Gastroesophageal sphincter (tissue), 4 donors: Measurements from ENCODE around the gene PRH1. TPM values are rescaled to one million over a fixed set of nuclear protein-coding genes. Genes with fewer than 3 reads are reported as not detected.

Experiments
- ATAC-seq: fragments of 150-250 bp; one replicate; pipeline ENCODE4 v1.9.1; 2016; ENCODE audit warnings: mild to moderate bottlenecking, moderate library complexity
- H3K27ac ChIP-seq, 4 donors: fragments of 200-600 bp; sonication (generic) in 3 of 4; 1 replicate in 3 of 4; 2 replicates in 1 of 4; pipeline ENCODE4 v1.5.1; 2016 to 2019
- H3K27me3 ChIP-seq: fragments of 200-600 bp; sonication (generic); one replicate; pipeline ENCODE4 v1.5.1; 2019
- H3K36me3 ChIP-seq, 2 donors: fragments of 200-600 bp; sonication (generic); one replicate each; pipeline ENCODE4 v1.5.1; 2019; ENCODE audit warnings: control low read depth in 1 of 2
- H3K4me1 ChIP-seq, 3 donors: fragments of 200-600 bp; sonication (generic); 1 replicate in 2 of 3; 2 replicates in 1 of 3; pipeline ENCODE4 v1.5.1; 2016 to 2019; ENCODE audit warnings: control low read depth in 2 of 3
- H3K4me3 ChIP-seq, 2 donors: fragments of 200-600 bp; sonication (generic); one replicate each; pipeline ENCODE4 v1.5.1; 2019; ENCODE audit warnings: mild to moderate bottlenecking in 1 of 2, moderate library complexity in 1 of 2
- H3K9me3 ChIP-seq, 3 donors: fragments of 200-600 bp; sonication (generic); one replicate each; pipeline ENCODE4 v1.5.1; 2017 to 2019; ENCODE audit warnings: control low read depth in 2 of 3
- EP300 ChIP-seq: sonication (generic); formaldehyde crosslinking; IDR thresholded peaks from one replicate; pipeline ENCODE4 v1.6.1; 2017; ENCODE audit warnings: antibody characterized with exemption, mild to moderate bottlenecking
- POLR2A ChIP-seq, 2 donors: fragments of 450-650 bp; IDR thresholded peaks; one replicate each; pipeline ENCODE4 v1.6.1; 2017; ENCODE audit warnings: antibody characterized with exemption in 2 of 2, mild to moderate bottlenecking in 2 of 2, moderate library complexity in 1 of 2
- POLR2AphosphoS5 ChIP-seq: sonication (generic); formaldehyde crosslinking; IDR thresholded peaks from one replicate; pipeline ENCODE4 v1.6.1; 2017; ENCODE audit warnings: antibody characterized with exemption
- WGBS, 2 donors: methylation state at CpG; one replicate each; pipeline ENCODE4 v1.1.5; 2018; ENCODE audit warnings: low coverage in 1 of 2; 5-methylcytosine and 5-hydroxymethylcytosine counted together
- small RNA-seq, 4 donors: library from RNA; depleted of rRNA; stranded (forward); fragments of <200 nt; gene quantifications; one replicate each; pipeline ENCODE3, GENCODE V24; 2016
- total RNA-seq, 4 donors: library from RNA; depleted of rRNA; stranded (reverse); fragments of >200 nt; gene quantifications; one replicate each; pipeline ENCODE4 v1.1.0, GENCODE V29; 2016
- TF ChIP-seq, protein P1 (sequence below), 4 experiments: fragments of 200-600 bp in 2 of 4; fragments of 450-650 bp in 2 of 4; sonication (generic) in 1 of 4; IDR thresholded peaks; one replicate each; pipeline ENCODE4 v1.5.1; 2017 to 2019; ENCODE audit warnings: antibody characterized with exemption in 4 of 4, mild to moderate bottlenecking in 2 of 4, moderate library complexity in 2 of 4

The PRH1 gene
- total RNA-seq, 4 donors from 2014 or later, result 3.6 to 32.3 (median 18.3) TPM

DNA sequence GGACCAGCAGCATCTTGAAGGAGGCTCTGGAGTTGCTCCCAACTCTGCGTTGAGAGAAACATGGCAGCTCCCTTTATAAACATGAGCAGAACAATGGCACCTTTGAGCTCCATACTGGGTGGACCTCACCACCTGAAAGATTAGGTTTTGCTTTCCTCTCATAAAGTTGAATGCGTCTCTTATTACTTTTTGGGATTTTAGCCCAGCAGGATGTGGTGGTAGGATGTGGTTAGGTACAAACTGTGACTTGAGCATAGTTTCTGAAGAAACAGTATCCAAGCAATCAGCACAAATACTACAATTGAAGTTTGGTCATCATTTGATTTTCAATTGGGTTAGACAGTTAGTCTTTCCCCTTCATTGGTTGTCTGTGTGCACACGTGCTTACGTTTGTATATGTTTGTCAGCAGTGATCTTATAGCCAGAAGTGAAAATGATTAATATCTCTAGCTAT lies 34.6 kb downstream of the PRH1 start, which contains the start of gene PRR4:
TSS of gene PRR4 (minus strand) at position 51 of the 454 bp plus-strand sequence. CDS start at position 13, 38 bp downstream.
- ATAC-seq, result no peak
- TF ChIP-seq, protein P1, sequence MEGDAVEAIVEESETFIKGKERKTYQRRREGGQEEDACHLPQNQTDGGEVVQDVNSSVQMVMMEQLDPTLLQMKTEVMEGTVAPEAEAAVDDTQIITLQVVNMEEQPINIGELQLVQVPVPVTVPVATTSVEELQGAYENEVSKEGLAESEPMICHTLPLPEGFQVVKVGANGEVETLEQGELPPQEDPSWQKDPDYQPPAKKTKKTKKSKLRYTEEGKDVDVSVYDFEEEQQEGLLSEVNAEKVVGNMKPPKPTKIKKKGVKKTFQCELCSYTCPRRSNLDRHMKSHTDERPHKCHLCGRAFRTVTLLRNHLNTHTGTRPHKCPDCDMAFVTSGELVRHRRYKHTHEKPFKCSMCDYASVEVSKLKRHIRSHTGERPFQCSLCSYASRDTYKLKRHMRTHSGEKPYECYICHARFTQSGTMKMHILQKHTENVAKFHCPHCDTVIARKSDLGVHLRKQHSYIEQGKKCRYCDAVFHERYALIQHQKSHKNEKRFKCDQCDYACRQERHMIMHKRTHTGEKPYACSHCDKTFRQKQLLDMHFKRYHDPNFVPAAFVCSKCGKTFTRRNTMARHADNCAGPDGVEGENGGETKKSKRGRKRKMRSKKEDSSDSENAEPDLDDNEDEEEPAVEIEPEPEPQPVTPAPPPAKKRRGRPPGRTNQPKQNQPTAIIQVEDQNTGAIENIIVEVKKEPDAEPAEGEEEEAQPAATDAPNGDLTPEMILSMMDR (IDR thresholded peaks at IDR 0.05), result no peak
- TF ChIP-seq EP300, result no peak
- no peak for TF ChIP-seq POLR2AphosphoS5
- TF ChIP-seq POLR2A (IDR thresholded peaks at IDR 0.05), result no peak
- WGBS, 2 donors, result 83 to 87% methylated on average over 3 of the region's 4 CpGs

DNA sequence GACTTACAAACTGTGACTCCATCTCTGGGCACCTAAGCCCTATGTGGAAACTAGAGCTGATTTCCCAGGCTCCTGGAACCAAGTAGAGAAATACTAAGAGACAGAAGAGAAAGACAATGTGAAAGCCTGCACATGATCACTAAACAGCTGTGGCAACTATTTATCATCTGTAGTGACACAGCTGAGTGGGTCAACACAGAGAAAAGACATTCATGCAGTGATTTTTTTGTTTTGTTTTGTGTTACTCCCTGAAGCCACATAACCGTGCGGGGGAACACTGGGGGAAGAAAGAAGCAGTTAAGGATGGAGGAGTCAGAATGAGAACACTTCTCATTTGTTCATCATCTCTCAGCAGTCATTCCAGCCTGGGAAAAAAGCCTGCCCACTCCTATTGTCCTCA lies 36.3 kb downstream of the PRH1 start:
- TF ChIP-seq, protein P1 (IDR thresholded peaks at IDR 0.05), result no peak
- TF ChIP-seq POLR2A (IDR thresholded peaks at IDR 0.05) (no peak), POLR2AphosphoS5 (no peak), EP300 (no peak)
- WGBS, 2 donors, result 28 to 38% methylated on average over 2 of the region's 2 CpGs
- Histone ChIP-seq H3K27ac (no peak overlapping the region), H3K36me3 (peaks cover 0 to 40% of the 10 kb centered on the region in 2 donors), H3K4me1 (no peaks in the 10 kb centered on the region), H3K9me3 (no peaks in the 10 kb centered on the region), H3K27me3 (no peaks in the 10 kb centered on the region), H3K4me3 (no peak overlapping the region)
- no peak for ATAC-seq

More for the DNA sequence above, 34.6 kb downstream of the PRH1 start, which contains the start of gene PRR4:
- Histone ChIP-seq H3K9me3 (no peaks in the 10 kb centered on the region), H3K27ac (no peak within 1 kb of the TSS), H3K4me1 (no peaks in the 10 kb centered on the region), H3K36me3 (peaks cover 0 to 30% of the 10 kb centered on the region in 2 donors), H3K27me3 (no peaks in the 10 kb centered on the region), H3K4me3 (no peak within 1 kb of the TSS)

DNA sequence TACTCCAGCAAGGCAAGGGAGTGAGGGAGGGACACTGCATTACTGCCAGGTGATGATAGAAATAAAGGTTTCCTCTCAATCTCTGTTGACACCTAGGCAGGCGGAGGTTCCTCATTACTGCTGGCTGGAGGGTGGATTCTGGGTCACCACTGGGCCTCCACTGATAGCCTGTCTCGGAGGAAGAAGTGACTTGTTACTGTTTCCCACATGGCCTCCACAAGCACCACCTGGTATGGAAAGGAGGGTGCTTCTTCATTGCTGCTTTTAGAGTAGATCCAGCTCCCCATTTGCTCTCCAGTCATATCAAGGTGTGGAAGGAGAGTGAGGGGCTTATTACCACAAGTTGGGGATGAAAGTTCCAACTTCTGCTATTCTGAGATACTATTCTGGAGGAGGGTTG lies 41.2 kb downstream of the PRH1 start:
- ATAC-seq, result no peak
- no peaks in the 10 kb centered on the region for H3K4me1 ChIP-seq
- H3K27me3 ChIP-seq, result no peaks in the 10 kb centered on the region
- H3K27ac ChIP-seq, result no peak overlapping the region
- TF ChIP-seq POLR2AphosphoS5 (no peak), EP300 (no peak), POLR2A (IDR thresholded peaks at IDR 0.05) (no peak)
- TF ChIP-seq, protein P1 (IDR thresholded peaks at IDR 0.05), result no peak
- H3K4me3 ChIP-seq, result no peak overlapping the region
- WGBS, 2 donors, result 80 to 100% methylated on average over 1 of the region's 2 CpGs
- no peaks in the 10 kb centered on the region for H3K9me3 ChIP-seq
- peaks cover 0 to 32% of the 10 kb centered on the region in 2 donors for H3K36me3 ChIP-seq

DNA sequence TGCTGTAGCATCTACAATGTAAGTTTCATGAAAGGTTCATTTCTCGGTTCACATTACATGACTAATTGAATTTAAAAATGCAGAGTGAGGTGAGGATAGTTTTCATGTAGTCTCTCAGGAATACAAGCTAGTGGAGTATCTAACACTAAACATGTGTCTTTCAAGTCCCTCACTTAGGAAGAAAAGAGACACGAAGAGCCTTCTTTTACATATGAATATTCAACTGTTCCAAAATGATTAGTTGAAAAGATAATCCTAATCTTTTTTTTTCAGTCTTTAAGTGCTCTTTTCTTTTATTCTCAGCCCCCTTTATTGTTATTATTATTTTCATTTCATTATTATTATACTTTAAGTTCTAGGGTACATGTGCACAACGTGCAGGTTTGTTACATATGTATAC lies 45.6 kb downstream of the PRH1 start:
- Histone ChIP-seq H3K4me3 (no peak overlapping the region), H3K36me3 (peaks cover 0 to 8% of the 10 kb centered on the region in 2 donors), H3K27me3 (no peaks in the 10 kb centered on the region), H3K4me1 (no peaks in the 10 kb centered on the region), H3K9me3 (peaks cover 0 to 7% (median 0%) of the 10 kb centered on the region in 3 donors), H3K27ac (no peak overlapping the region)
- no peak for ATAC-seq
- no peak for TF ChIP-seq POLR2A (IDR thresholded peaks at IDR 0.05)
- no peak for TF ChIP-seq EP300
- TF ChIP-seq, protein P1 (IDR thresholded peaks at IDR 0.05), result no peak
- WGBS, 2 donors, result 74 to 87% methylated on average over 3 of the region's 3 CpGs

Small RNA genes lying within 50 kb of the gene (small RNA-seq; reads per million reads assigned to genes)
- 0 reads per million in 4 donors for gene PRR4

Other genes with a start within 250 kb of the PRH1 start
- gene STYK1, start 210.2 kb downstream of the PRH1 start, total RNA-seq, result under 1 TPM in 3 of 4 donors, not detected in 1; 0.40 to 0.77 (median 0.62) TPM
- gene YBX3, start 160.9 kb downstream of the PRH1 start, total RNA-seq, result 100 to 1,000 TPM; 283 to 649 (median 523) TPM
- not detected for gene TAS2R7, start 81.6 kb downstream of the PRH1 start, total RNA-seq
- gene TAS2R8, start 77.0 kb downstream of the PRH1 start, total RNA-seq, result not detected
- gene TAS2R9, start 74.1 kb downstream of the PRH1 start, total RNA-seq, result not detected
- under 1 TPM in 1 of 4 donors, not detected in 3; 0.78 TPM for gene TAS2R10, start 57.9 kb downstream of the PRH1 start, total RNA-seq
- gene PRR4, start 34.8 kb downstream of the PRH1 start, total RNA-seq, result 100 to 1,000 TPM in 1 of 4 donors, 1 to 10 TPM in 3; 1.6 to 344 (median 2.5) TPM
- gene TAS2R13, start 25.3 kb upstream of the PRH1 start, total RNA-seq, result 1 to 10 TPM in 2 of 4 donors, not detected in 2; 1.8 to 5.1 TPM
- gene PRH2, start 45.0 kb upstream of the PRH1 start, total RNA-seq, result 1 to 10 TPM in 1 of 4 donors, not detected in 3; 6.0 TPM
- gene TAS2R14, start 55.0 kb upstream of the PRH1 start, total RNA-seq, result 1 to 10 TPM; 1.2 to 7.6 (median 3.9) TPM
- 1 to 10 TPM in 3 of 4 donors, not detected in 1; 1.4 to 7.2 (median 3.0) TPM for gene TAS2R50, start 102.7 kb upstream of the PRH1 start, total RNA-seq
- 1 to 10 TPM in 3 of 4 donors, not detected in 1; 1.8 to 8.9 (median 3.9) TPM for gene TAS2R20, start 114.0 kb upstream of the PRH1 start, total RNA-seq
- 1 to 10 TPM in 3 of 4 donors, not detected in 1; 1.9 to 5.7 (median 5.3) TPM for gene TAS2R19, start 138.4 kb upstream of the PRH1 start, total RNA-seq
- gene TAS2R31, start 147.2 kb upstream of the PRH1 start, total RNA-seq, result 10 to 100 TPM in 1 of 4 donors, 1 to 10 TPM in 2, not detected in 1; 1.1 to 13.2 (median 4.2) TPM
- 1 to 10 TPM in 1 of 4 donors, under 1 TPM in 2, not detected in 1; 0.67 to 5.8 (median 0.89) TPM for gene TAS2R46, start 178.0 kb upstream of the PRH1 start, total RNA-seq
- gene TAS2R43, start 208.1 kb upstream of the PRH1 start, total RNA-seq, result 1 to 10 TPM in 2 of 4 donors, under 1 TPM in 1, not detected in 1; 0.32 to 3.2 (median 2.5) TPM